GM12864 (cell line): Measurements from ENCODE around the gene RSPO1.

ENCODE experiments used
- DNase-seq: peaks from one replicate; pipeline ENCODE4 v3.0.0-alpha.2; 2011; ENCODE audit warnings: low read depth
- H3K4me3 ChIP-seq: 2 replicates; pipeline ENCODE4 v1.5.1; 2011; ENCODE audit warnings: mild to moderate bottlenecking, low read depth, low read length, control low read depth
- TF ChIP-seq, protein P1 (sequence below): IDR thresholded peaks from 2 replicates; pipeline ENCODE4 v1.5.1; 2011; ENCODE audit warnings: low read depth, mild to moderate bottlenecking, moderate library complexity, low read length, control low read depth, inconsistent platforms; ENCODE audit errors: missing control alignments

The RSPO1 gene

DNA sequence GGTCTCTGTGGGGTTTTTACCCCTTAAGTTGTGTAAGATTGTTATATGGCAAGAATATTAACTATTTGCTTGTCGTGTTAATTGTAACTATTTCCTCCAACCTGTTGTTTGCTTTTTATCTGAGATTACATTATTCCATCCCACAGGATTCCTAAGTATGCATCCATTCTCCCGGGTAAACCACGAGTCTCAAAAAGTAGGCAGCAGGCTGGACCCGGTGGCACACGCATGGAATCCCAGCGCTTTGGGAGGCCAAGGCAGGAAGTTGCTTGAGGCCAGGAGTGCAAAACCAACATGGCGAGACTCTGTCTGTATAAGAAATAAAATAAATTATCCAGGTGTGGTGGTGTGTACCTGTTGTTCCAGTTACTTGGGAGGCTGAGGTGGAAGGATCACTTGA is 12.6 kb upstream of the RSPO1 start:
- DNase-seq = no peak
- TF ChIP-seq, protein P1, sequence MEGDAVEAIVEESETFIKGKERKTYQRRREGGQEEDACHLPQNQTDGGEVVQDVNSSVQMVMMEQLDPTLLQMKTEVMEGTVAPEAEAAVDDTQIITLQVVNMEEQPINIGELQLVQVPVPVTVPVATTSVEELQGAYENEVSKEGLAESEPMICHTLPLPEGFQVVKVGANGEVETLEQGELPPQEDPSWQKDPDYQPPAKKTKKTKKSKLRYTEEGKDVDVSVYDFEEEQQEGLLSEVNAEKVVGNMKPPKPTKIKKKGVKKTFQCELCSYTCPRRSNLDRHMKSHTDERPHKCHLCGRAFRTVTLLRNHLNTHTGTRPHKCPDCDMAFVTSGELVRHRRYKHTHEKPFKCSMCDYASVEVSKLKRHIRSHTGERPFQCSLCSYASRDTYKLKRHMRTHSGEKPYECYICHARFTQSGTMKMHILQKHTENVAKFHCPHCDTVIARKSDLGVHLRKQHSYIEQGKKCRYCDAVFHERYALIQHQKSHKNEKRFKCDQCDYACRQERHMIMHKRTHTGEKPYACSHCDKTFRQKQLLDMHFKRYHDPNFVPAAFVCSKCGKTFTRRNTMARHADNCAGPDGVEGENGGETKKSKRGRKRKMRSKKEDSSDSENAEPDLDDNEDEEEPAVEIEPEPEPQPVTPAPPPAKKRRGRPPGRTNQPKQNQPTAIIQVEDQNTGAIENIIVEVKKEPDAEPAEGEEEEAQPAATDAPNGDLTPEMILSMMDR = no peak
- H3K4me3 ChIP-seq = no peak overlapping the region

DNA sequence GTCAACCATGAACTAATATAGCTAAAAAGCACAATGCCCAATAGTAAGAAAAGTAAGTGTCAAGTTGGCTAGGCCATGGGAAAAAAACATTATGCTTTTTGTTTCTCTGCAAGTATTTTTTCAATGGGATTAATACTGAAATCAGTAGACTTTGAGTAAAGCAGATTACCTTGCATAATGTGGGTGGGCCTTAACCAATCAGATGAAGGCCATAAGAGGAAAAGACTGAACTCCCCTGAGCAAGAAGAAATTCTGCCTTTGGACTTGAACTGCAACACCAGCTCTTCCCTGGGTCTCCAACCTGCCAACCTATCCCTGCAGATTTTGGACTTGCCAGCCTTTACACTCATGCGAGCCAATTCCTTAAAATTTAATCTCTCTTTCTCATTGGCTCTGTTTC is 6.4 kb upstream of the RSPO1 start:
- TF ChIP-seq, protein P1 = no peak
- DNase-seq = no peak
- H3K4me3 ChIP-seq = no peak overlapping the region

DNA sequence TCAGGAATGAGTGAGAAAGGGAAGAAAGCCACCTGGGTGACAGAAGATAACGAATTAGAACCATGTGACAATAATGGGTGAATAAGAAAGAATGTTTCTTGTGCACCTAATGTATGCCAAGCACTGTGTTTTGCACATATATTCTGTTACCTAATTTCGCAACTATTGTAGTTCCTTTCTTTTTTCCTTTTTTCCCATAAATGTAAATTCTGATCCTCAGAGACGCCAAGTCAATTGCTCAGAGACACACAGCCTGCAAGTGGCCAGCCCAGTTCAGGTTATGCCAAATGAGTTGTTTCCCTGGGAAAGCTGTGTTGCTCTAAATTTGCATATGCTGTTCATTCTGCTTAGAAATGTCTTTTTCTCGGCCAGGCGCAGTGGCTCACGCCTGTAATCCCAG is 1.7 kb upstream of the RSPO1 start:
- H3K4me3 ChIP-seq = no peak overlapping the region
- TF ChIP-seq, protein P1 = no peak
- no peak for DNase-seq

DNA sequence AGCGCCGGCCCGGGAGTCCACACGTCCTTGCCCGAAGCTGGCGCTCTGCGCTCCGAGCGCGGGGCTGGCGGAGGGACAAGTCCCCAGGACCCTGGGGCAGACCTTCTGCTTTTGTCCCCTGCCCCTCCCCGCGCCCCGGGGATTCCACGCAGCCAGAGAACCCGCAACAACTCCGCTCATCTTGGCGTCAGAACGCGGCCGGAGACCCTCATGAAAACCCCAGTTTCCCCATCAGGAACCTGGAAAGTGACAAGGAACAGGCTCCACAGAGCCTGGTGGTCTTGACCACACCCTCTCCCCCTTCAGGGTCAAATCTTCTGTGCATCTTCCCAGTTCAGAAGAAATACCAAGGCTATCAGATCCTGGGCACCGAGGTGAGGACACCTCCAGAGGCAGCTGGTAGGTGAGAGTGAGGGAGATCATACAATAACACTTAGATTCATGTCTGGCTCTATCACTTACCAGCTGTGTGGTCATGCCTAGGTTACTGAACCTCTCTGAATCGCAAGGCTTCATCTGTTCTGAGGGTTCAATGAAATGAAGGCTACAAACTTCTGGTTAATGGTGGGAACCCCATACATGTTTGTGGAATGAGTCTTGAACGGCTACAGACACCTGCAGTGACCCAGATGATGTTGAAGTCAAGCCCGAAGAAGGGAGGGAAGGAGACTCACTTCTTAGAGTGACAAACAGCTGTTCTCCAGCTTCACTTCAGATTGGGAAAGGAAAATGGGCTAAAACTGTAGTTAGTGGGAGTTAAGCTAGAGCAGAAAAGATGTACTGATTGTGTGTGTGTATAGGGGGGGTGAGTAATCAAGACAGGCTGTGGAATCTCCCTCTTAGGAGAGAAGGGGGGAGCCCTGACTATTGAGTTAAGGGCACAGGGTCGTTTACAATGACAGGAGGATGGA is 555 bp upstream of the RSPO1 start:
- TF ChIP-seq, protein P1 = no peak
- DNase-seq = no peak
- H3K4me3 ChIP-seq = no peak overlapping the region

DNA sequence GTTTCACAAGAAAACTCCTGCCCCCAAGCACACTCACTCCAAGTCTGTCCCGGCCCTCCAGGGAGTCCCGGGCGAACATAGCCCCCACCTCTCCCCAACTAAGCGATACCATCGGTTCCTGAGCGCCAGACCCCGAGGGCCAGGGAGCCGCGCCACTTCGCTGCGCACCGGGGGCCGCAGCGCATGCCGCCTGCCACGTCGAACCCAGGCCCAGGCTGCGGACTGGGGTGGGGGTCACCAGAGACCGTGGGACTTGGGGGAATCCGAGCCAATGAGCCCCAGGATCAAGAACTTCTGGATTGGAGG is 801 bp downstream of the RSPO1 start:
- DNase-seq = no peak

DNA sequence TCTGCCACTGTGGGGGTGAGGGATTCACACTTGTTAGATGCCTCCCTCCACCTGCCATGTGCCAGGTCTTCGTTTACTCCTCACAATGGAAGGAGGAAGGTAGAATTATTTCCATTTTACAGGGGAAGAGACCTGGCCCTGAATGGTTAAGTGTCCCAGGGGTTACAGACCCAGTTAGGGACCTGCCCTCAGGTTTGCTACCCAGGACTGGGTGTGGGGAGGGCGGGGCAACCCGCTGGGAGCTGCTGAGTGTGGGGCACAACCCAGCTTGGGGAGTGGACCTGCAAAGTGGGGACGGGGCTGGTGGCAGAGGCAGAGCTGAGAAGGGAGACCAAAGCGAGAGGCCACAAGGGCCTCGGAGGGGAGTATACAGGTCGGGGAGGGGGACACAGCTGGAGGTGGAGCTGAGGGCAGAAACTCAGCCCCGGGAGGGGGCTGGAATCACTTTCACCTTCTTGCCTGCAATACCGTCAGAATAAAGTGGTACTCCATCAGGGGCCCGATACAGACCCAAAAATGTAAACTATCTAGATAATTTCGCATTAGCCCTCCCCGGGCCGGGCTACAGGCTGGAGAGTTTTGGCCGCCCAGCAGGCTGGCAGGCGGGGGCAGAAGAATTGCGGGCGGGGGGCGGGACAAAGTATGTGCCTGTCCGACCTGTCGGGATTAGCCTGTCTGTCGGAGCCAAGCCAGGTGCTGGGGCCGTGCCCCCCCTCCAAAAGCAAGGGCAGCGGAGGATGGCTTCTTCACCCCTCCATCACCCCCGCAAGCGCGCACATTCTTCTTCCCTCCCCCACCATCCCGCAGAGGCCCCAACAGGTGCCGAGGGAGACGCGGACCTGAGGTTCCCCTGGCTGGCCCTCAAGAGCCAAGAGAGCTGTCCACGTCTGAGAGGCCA is 1.4 kb downstream of the RSPO1 start:
- TF ChIP-seq, protein P1 = no peak
- no peak overlapping the region for H3K4me3 ChIP-seq
- no peak for DNase-seq

More for the DNA sequence above, 801 bp downstream of the RSPO1 start:
- no peak overlapping the region for H3K4me3 ChIP-seq
- TF ChIP-seq, protein P1 = no peak
